HepG2 (cell line): ENCODE measurements around the gene GPR137. TPM values are rescaled to one million over a fixed set of nuclear protein-coding genes. Genes with fewer than 3 reads are reported as not detected.

ENCODE experiments used
- ATAC-seq: fragments of 200-7000 bp; cut with Tn5 transposase; 3 replicates; pipeline ENCODE4 v1.9.1; 2020; ENCODE audit warnings: mild to moderate bottlenecking, moderate library complexity
- BruUV-seq: library from RNA; stranded (reverse); fragments of 400-500 nt; replicated peaks from 2 replicates; lab custom pipeline; 2021; lab: Mats Ljungman, UMichigan
- CTCF ChIA-PET: fragments of 300-600 bp; formaldehyde crosslinking; extraction: SDS; loops from one replicate; lab custom pipeline; 2021; ENCODE audit warnings: low total read pairs, inconsistent platforms, low intra/inter-chr PET ratio; lab: Yijun Ruan, JAX
- POLR2A ChIA-PET: fragments of 350-600 bp; sonication (Branson Sonifier 250); formaldehyde crosslinking; loops from one replicate; lab custom pipeline; 2020; ENCODE audit warnings: antibody characterized with exemption, inconsistent platforms; lab: Yijun Ruan, JAX
- DNase-seq: peaks from one replicate; pipeline ENCODE4 v3.0.0-alpha.2; 2015; ENCODE audit warnings: low spot score
- FAIRE-seq: peaks from 3 replicates; lab custom pipeline; 2011; peaks lifted over from hg19 to GRCh38; lab: Jason Lieb, UNC
- H2AFZ ChIP-seq: one replicate; pipeline ENCODE4 v1.6.1; 2011; ENCODE audit warnings: low read length, inconsistent platforms
- H3K27ac ChIP-seq: fragments of 300-600 bp; 3 replicates; pipeline ENCODE4 v1.8.0; 2011; ENCODE audit warnings: mixed run types, mild to moderate bottlenecking, mixed read lengths, low read length, inconsistent platforms; ENCODE audit not compliant: insufficient read depth; ENCODE audit errors: extremely low read length
- H3K27me3 ChIP-seq, 2 experiments: fragments of 200-600 bp in 1 of 2; 2 replicates in 1 of 2; 3 replicates in 1 of 2; pipeline versions ENCODE4 v1.6.0 to v1.8.0; 2011; ENCODE audit warnings: low read length in 2 of 2, mild to moderate bottlenecking in 2 of 2, moderate library complexity in 2 of 2, inconsistent platforms in 1 of 2; ENCODE audit not compliant: insufficient read depth in 2 of 2, control insufficient read depth in 1 of 2
- H3K36me3 ChIP-seq, 2 experiments: fragments of 200-600 bp in 1 of 2; replicated peaks in 1 of 2; 2 replicates in 1 of 2; 3 replicates in 1 of 2; pipeline versions ENCODE4 v1.5.1 to v1.8.0; 2011; ENCODE audit warnings: low read length in 2 of 2, inconsistent platforms in 1 of 2; ENCODE audit not compliant: insufficient read depth in 2 of 2, control insufficient read depth in 1 of 2
- H3K4me1 ChIP-seq: 2 replicates; pipeline ENCODE4 v1.5.1; 2012; ENCODE audit warnings: low read length, inconsistent platforms; ENCODE audit not compliant: insufficient read depth
- H3K4me2 ChIP-seq: 2 replicates; pipeline ENCODE4 v1.6.0; 2011; ENCODE audit warnings: low read depth, low read length, inconsistent platforms
- H3K4me3 ChIP-seq, 3 experiments: fragments of 200-600 bp in 1 of 3; sonication (generic), shearing (Covaris generic) in 1 of 3; replicated peaks in 1 of 3; 2 replicates each; pipeline ENCODE4 v1.5.1; 2011 to 2016; ENCODE audit warnings: low read length in 3 of 3, inconsistent platforms in 2 of 3, low read depth in 2 of 3, mild to moderate bottlenecking in 2 of 3, control low read depth in 1 of 3, mixed read lengths in 1 of 3; ENCODE audit not compliant: insufficient read depth in 1 of 3
- H3K79me2 ChIP-seq: one replicate; pipeline ENCODE4 v1.6.1; 2011; ENCODE audit warnings: low read length, inconsistent platforms; ENCODE audit not compliant: insufficient read depth
- H3K9ac ChIP-seq: 2 replicates; pipeline ENCODE4 v1.6.0; 2011; ENCODE audit warnings: mild to moderate bottlenecking, low read depth, low read length, inconsistent platforms; ENCODE audit not compliant: insufficient read depth
- H3K9me3 ChIP-seq: 2 replicates; pipeline ENCODE4 v1.5.1; 2012; ENCODE audit warnings: mild to moderate bottlenecking, low read length
- H4K20me1 ChIP-seq: 2 replicates; pipeline ENCODE4 v1.6.0; 2011; ENCODE audit warnings: inconsistent platforms, mild to moderate bottlenecking, low read length, moderate library complexity; ENCODE audit not compliant: insufficient read depth
- CREBL2 ChIP-seq: sonication (generic); formaldehyde crosslinking; IDR thresholded peaks from 2 replicates; pipeline ENCODE4 v1.8.1; 2023; ENCODE audit warnings: missing genetic modification reagents, mild to moderate bottlenecking, borderline replicate concordance
- GABPA ChIP-seq, 2 experiments: IDR thresholded peaks; 2 replicates each; pipeline ENCODE4 v1.6.1; 2011 to 2016; ENCODE audit warnings: low read depth in 2 of 2, low read length in 1 of 2, missing biosample characterization in 1 of 2, missing genetic modification characterization in 1 of 2
- GATA4 ChIP-seq: sonication (generic); IDR thresholded peaks from 2 replicates; pipeline ENCODE4 v1.6.1; 2016; ENCODE audit warnings: antibody characterized with exemption, low read depth, borderline replicate concordance
- GTF2F1 ChIP-seq: fragments of 150-350 bp; IDR thresholded peaks from 2 replicates; pipeline ENCODE4 v1.6.1; 2014; ENCODE audit warnings: low read length
- GTF3A ChIP-seq: sonication (generic); formaldehyde crosslinking; conservative IDR thresholded peaks from 2 replicates; pipeline ENCODE4 v1.4.0; 2020; ENCODE audit warnings: mild to moderate bottlenecking, missing genetic modification reagents
- HDAC2 ChIP-seq: sonication (generic); formaldehyde crosslinking; IDR thresholded peaks from 2 replicates; pipeline ENCODE4 v1.4.0; 2020; ENCODE audit warnings: missing genetic modification reagents
- HNF1A ChIP-seq, 2 experiments: sonication (generic) in 1 of 2; formaldehyde crosslinking in 1 of 2; IDR thresholded peaks; 2 replicates each; pipeline versions ENCODE4 v1.4.0 to v1.6.1; 2016 to 2020; ENCODE audit warnings: borderline replicate concordance in 1 of 2, low read depth in 1 of 2, mild to moderate bottlenecking in 1 of 2, missing genetic modification reagents in 1 of 2
- ISL2 ChIP-seq: sonication (generic); formaldehyde crosslinking; IDR thresholded peaks from 2 replicates; pipeline ENCODE4 v1.5.0; 2020; ENCODE audit warnings: missing genetic modification reagents
- NFYB ChIP-seq: sonication (generic); formaldehyde crosslinking; IDR thresholded peaks from 2 replicates; pipeline ENCODE4 v1.4.0; 2020; ENCODE audit warnings: missing genetic modification reagents
- SMC3 ChIP-seq: IDR thresholded peaks from 2 replicates; pipeline ENCODE4 v1.6.1; 2011; ENCODE audit warnings: low read length, improper control_type of control experiment
- SNAPC2 ChIP-seq: sonication (generic); formaldehyde crosslinking; IDR thresholded peaks from 2 replicates; pipeline ENCODE4 v1.8.1; 2022; ENCODE audit warnings: mild to moderate bottlenecking, missing genetic modification reagents
- TERF1 ChIP-seq: sonication (generic); formaldehyde crosslinking; IDR thresholded peaks from 2 replicates; pipeline ENCODE4 v1.8.0; 2022; ENCODE audit warnings: mild to moderate bottlenecking, missing genetic modification reagents, moderate library complexity
- ZFP82 ChIP-seq: sonication (generic); formaldehyde crosslinking; IDR thresholded peaks from 2 replicates; pipeline ENCODE4 v1.5.1; 2020; ENCODE audit warnings: mild to moderate bottlenecking, missing genetic modification reagents, borderline replicate concordance
- ZMAT3 ChIP-seq: sonication (generic); formaldehyde crosslinking; conservative IDR thresholded peaks from 2 replicates; pipeline ENCODE4 v1.7.0; 2021; ENCODE audit warnings: missing genetic modification reagents
- ZNF17 ChIP-seq: sonication (generic); formaldehyde crosslinking; IDR thresholded peaks from 2 replicates; pipeline ENCODE4 v1.5.0; 2020; ENCODE audit warnings: mild to moderate bottlenecking, missing genetic modification reagents
- ZNF720 ChIP-seq: sonication (generic); formaldehyde crosslinking; IDR thresholded peaks from 2 replicates; pipeline ENCODE4 v1.4.0; 2020; ENCODE audit warnings: missing genetic modification reagents
- ZNF780A ChIP-seq: sonication (generic); formaldehyde crosslinking; IDR thresholded peaks from 2 replicates; pipeline ENCODE4 v1.8.0; 2022; ENCODE audit warnings: mild to moderate bottlenecking, missing genetic modification reagents, moderate library complexity
- ZNF878 ChIP-seq: sonication (generic); formaldehyde crosslinking; IDR thresholded peaks from 2 replicates; pipeline ENCODE4 v1.8.1; 2023; ENCODE audit warnings: mild to moderate bottlenecking, missing genetic modification reagents, moderate library complexity
- ZNF883 ChIP-seq: sonication (generic); formaldehyde crosslinking; IDR thresholded peaks from 2 replicates; pipeline ENCODE4 v1.5.1; 2020; ENCODE audit warnings: mild to moderate bottlenecking, missing genetic modification reagents; ENCODE audit errors: not compliant biosample characterization
- WGBS: methylation state at CpG from one replicate; pipeline ENCODE4 v1.1.6; 2017; ENCODE audit warnings: low lambda C conversion rate; 5-methylcytosine and 5-hydroxymethylcytosine counted together
- in situ Hi-C: cut with HindIII; loops from 2 replicates; pipeline ENCODE4 v1.10.0; 2017; ENCODE audit warnings: low pct_unique_long_range_greater_than_20kb; ENCODE audit not compliant: extremely low pct_ligation_motif_present
- intact Hi-C: fragments of 100-400 bp; cut with micrococcal nuclease; formaldehyde crosslinking; loops from one replicate; pipeline ENCODE4 v1.10.0; 2022; ENCODE audit not compliant: unreplicated experiment
- polyA plus RNA-seq, 8 experiments: library from polyadenylated mRNA; depleted of rRNA in 3 of 8; stranded (reverse) in 7 of 8; unstranded in 1 of 8; fragments of >200 nt; fragmentation: Illumina TruSeq in 4 of 8; extraction: Trizol in 4 of 8; gene quantifications; 2 replicates each; pipeline versions ENCODE4 v1.2.1 to v1.2.3, GENCODE V29; 2011 to 2016; ENCODE audit warnings: low read depth in 4 of 8, missing spikeins in 1 of 8, mixed read lengths in 1 of 8; ENCODE audit not compliant: insufficient read depth in 1 of 8
- total RNA-seq, 5 experiments: library from RNA; depleted of rRNA; stranded (reverse); fragments of >200 nt; fragmentation: Illumina TruSeq; extraction: Trizol; gene quantifications; 2 replicates each; pipeline ENCODE4 v1.2.3, GENCODE V29; 2016; ENCODE audit warnings: low read depth in 1 of 5

The GPR137 gene
- total and polyA plus RNA-seq, 2 of the 13 experiments (the other 11 are each of a cell fraction or from before 2014, with no cell fraction given), result 8.5 to 13.2 TPM

- Histone ChIP-seq H3K36me3 (peaks cover 1 to 33% of the 10 kb centered on the region in 2 experiments; a peak in 3 of 5 replicates), H4K20me1 (no peaks in the 10 kb centered on the region), H3K4me3 (peak within 1 kb of the TSS; percentile 97 to 99 (median 99)), H3K9me3 (no peaks in the 10 kb centered on the region), H3K9ac (peak within 1 kb of the TSS; percentile 94), H3K79me2 (peaks cover 15% of the 10 kb centered on the region), H3K4me2 (peak within 1 kb of the TSS; percentile 99), H3K27ac (peak within 1 kb of the TSS; percentile 98), H3K27me3 (no peaks in the 10 kb centered on the region; a peak in 1 of 5 replicates), H3K4me1 (peaks cover 22% of the 10 kb centered on the region), H2AFZ (no peak within 1 kb of the TSS)
- FAIRE-seq (peak; percentile 99), DNase-seq (peak; percentile 99), ATAC-seq (peak; percentile 87)
- CTCF ChIA-PET, result interaction anchor here (0.7 kb wide), 1 partner anchor 38 kb away, joined by 4 read pairs; no protein-coding TSS in a partner anchor
- 2% methylated on average over 19 of the region's 43 CpGs for WGBS
- intact Hi-C loops (loop anchor here (2.0 kb wide), 1 partner anchor 41 kb away; the partner anchor contains the start of gene RPS6KA4), in situ Hi-C loops (no loop called here)
- POLR2A ChIA-PET, result interaction anchor here (0.6 to 4.5 kb wide), 27 partner anchors 8 to 461 kb away, joined by 3 to 103 read pairs (median 6); partner anchors contain the start of genes BAD, CATSPERZ, ESRRA and FKBP2
- no TSS peak for BruUV-seq
- TF ChIP-seq HDAC2 (CRISPR knock-in tag), result peak; percentile 51; the same call in 1 of the 2 replicates
- no peak; the same call in 1 of the 2 replicates for TF ChIP-seq ISL2
- TF ChIP-seq ZNF17, result no peak
- 0 out of 2 replicates have a peak, but pooled peaks have one; percentile 30 for TF ChIP-seq ZMAT3 (CRISPR knock-in tag)
- TF ChIP-seq ZFP82 (CRISPR knock-in tag), result no peak
- no peak for TF ChIP-seq HNF1A (IDR thresholded peaks at IDR 0.05; ENCODE audit: low read depth)
- 0 out of 2 replicates have a peak, but pooled peaks have one; percentile 25 for TF ChIP-seq HNF1A (CRISPR knock-in tag; IDR thresholded peaks at IDR 0.05; ENCODE audit: borderline replicate concordance)
- TF ChIP-seq TERF1 (CRISPR knock-in tag), result no peak
- peak; percentile 98 for TF ChIP-seq GABPA (IDR thresholded peaks at IDR 0.05; ENCODE audit: low read depth, low read length)
- TF ChIP-seq GABPA (CRISPR knock-in tag; IDR thresholded peaks at IDR 0.05; ENCODE audit: low read depth), result peak; percentile 97
- no peak for TF ChIP-seq GTF3A (CRISPR knock-in tag)
- TF ChIP-seq SMC3, result no peak
- TF ChIP-seq GATA4, result no peak
- peak; percentile 100 for TF ChIP-seq SNAPC2 (CRISPR knock-in tag)
- TF ChIP-seq GTF2F1, result no peak
- TF ChIP-seq NFYB, result peak; percentile 89
- no peak for TF ChIP-seq ZNF720 (CRISPR knock-in tag)
- peak; percentile 77; the same call in 1 of the 2 replicates for TF ChIP-seq ZNF878 (CRISPR knock-in tag)
- no peak for TF ChIP-seq ZNF883 (CRISPR knock-in tag)
- no peak for TF ChIP-seq CREBL2
- TF ChIP-seq ZNF780A (CRISPR knock-in tag), result no peak
Observed at GRCh38 chr11:64317325-64317960, 31.8 kb downstream of the GPR137 start, which contains the start of gene TRMT112. Gene TRMT112, minus strand, starts transcription at chr11:64317559. Its CDS starts 33 bp downstream, at chr11:64317526.
